NCI-H748 treated with DMSO at 0.1 percent for 48 hours (cell line): ENCODE measurements around the gene MID2.
"Not testable (repeated sequence)": the region's sequence is repeated elsewhere in the genome, so short reads cannot be mapped to it uniquely, and the experiment has no call there.

Experiments used
- DNase-seq: peaks from one replicate; lab custom pipeline; 2025; lab: John Stamatoyannopoulos, UW

MID2 gene

GRCh38 chrX:107955337-107955736, 129.7 kb downstream of the MID2 start:
- DNase-seq, result not testable (repeated sequence)

- no peak for DNase-seq
Observed at GRCh38 chrX:107968623-107969022, 143.0 kb downstream of the MID2 start.

GRCh38 chrX:107970073-107970472, 144.4 kb downstream of the MID2 start:
- no peak for DNase-seq

- no peak for DNase-seq
Observed at GRCh38 chrX:107971636-107972035, 146.0 kb downstream of the MID2 start.
